Panc1 (cell line): ENCODE data around the gene SOX12.

Source experiments
- CTCF ChIP-seq: fragments of 450-650 bp; IDR thresholded peaks from 2 replicates; pipeline ENCODE4 v1.5.1; 2017; ENCODE audit warnings: mild to moderate bottlenecking
- POLR2AphosphoS5 ChIP-seq: IDR thresholded peaks from 2 replicates; pipeline ENCODE4 v1.6.1; 2012; ENCODE audit warnings: mild to moderate bottlenecking, low read depth, low read length, moderate library complexity
- TCF7L2 ChIP-seq: IDR thresholded peaks from 2 replicates; pipeline ENCODE4 v1.6.1; 2011; ENCODE audit warnings: mild to moderate bottlenecking, low read depth, low read length, inconsistent platforms

- no peak for TF ChIP-seq TCF7L2
- no peak for TF ChIP-seq CTCF
- TF ChIP-seq POLR2AphosphoS5, result no peak
Observed at GRCh38 chr20:371755-372542, 46.6 kb downstream of the SOX12 start.
